Adrenal gland (tissue), 12 donors: ENCODE results near the gene ATXN1L. TPM values are rescaled to one million over a fixed set of nuclear protein-coding genes. Genes with fewer than 3 reads are reported as not detected.
"Not testable (repeated sequence)": the region's sequence is repeated elsewhere in the genome, so short reads cannot be mapped to it uniquely, and the experiment has no call there.

ENCODE experiments used
- DNase-seq, 7 donors: peaks; one replicate each; pipeline ENCODE4 v3.0.0-alpha.2; 2019 to 2020
- H3K27ac ChIP-seq, 5 donors: fragments of 200-600 bp; sonication (generic) in 4 of 5; 1 replicate in 3 of 5; 2 replicates in 2 of 5; pipeline versions ENCODE4 v1.5.1 to v1.8.0; 2016 to 2020; ENCODE audit warnings: mild to moderate bottlenecking in 1 of 5
- H3K27me3 ChIP-seq: fragments of 200-600 bp; 2 replicates; pipeline ENCODE4 v1.8.0; 2021
- H3K36me3 ChIP-seq, 2 donors: fragments of 200-600 bp; replicated peaks in 1 of 2; 1 replicate in 1 of 2; 2 replicates in 1 of 2; pipeline versions ENCODE4 v1.5.1 to v1.8.0; 2018 to 2022
- H3K4me1 ChIP-seq, 2 donors: fragments of 200-600 bp; replicated peaks in 1 of 2; 1 replicate in 1 of 2; 2 replicates in 1 of 2; pipeline versions ENCODE4 v1.5.1 to v1.8.0; 2018 to 2021
- H3K4me3 ChIP-seq, 4 donors: fragments of 200-600 bp; sonication (generic) in 3 of 4; one replicate each; pipeline ENCODE4 v1.5.1; 2016 to 2018
- H3K9me3 ChIP-seq, 3 donors: fragments of 200-600 bp; sonication (generic) in 1 of 3; replicated peaks in 1 of 3; 1 replicate in 2 of 3; 2 replicates in 1 of 3; pipeline versions ENCODE4 v1.5.1 to v1.8.0; 2016 to 2021
- CTCF ChIP-seq, 6 experiments: fragments of 450-650 bp in 4 of 6; fragments of 200-600 bp in 2 of 6; sonication (generic) in 1 of 6; IDR thresholded peaks; 1 replicate in 5 of 6; 2 replicates in 1 of 6; pipeline versions ENCODE4 v1.5.1 to v1.8.0; 2016 to 2021; ENCODE audit warnings: antibody characterized with exemption in 6 of 6, mild to moderate bottlenecking in 2 of 6, moderate library complexity in 1 of 6
- POLR2A ChIP-seq, 2 donors: fragments of 450-650 bp; IDR thresholded peaks; one replicate each; pipeline ENCODE4 v1.6.1; 2017; ENCODE audit warnings: antibody characterized with exemption in 2 of 2, mild to moderate bottlenecking in 2 of 2, moderate library complexity in 1 of 2
- WGBS, 4 donors: extraction: QIAGEN DNeasy Blood & Tissue Kit in 2 of 4; methylation state at CpG; one replicate each; pipeline versions ENCODE4 v1.1.5 to v1.1.7; 2013 to 2017; 5-methylcytosine and 5-hydroxymethylcytosine counted together
- intact Hi-C, 2 donors: fragments of 100-400 bp; cut with DNase I; formaldehyde crosslinking; loops; one replicate each; pipeline versions ENCODE4 v1.14.1 to v1.15.0; 2022 to 2023
- polyA plus RNA-seq, 3 donors: library from polyadenylated mRNA; stranded (reverse); fragments of 200-250 nt in 2 of 3; fragments of 350-450 nt in 1 of 3; fragmentation: Illumina TruSeq in 1 of 3; extraction: RNeasy Lipid Tissue Mini Kit (QIAGEN cat#74804) in 1 of 3; gene quantifications; one replicate each; pipeline ENCODE4 v1.2.3, GENCODE V29; 2013 to 2014
- total RNA-seq, 9 donors: library from RNA; depleted of rRNA in 4 of 9; stranded (reverse); fragments of >200 nt in 4 of 9; fragments of 120-200 nt in 1 of 9; fragmentation: NEBNext Ultra II Directional in 1 of 9; extraction: Animal tissue kit (Norgen Biotek cat#: 25700) in 1 of 9; gene quantifications; one replicate each; pipeline versions ENCODE4 v1.1.0 to v1.2.4, GENCODE V29; 2013 to 2023
- donor health status: healthy with polysubstance abuse.
- donor health status: Bipolar disorder and iron deficiency.
- donor health status: DM: yes; HTN: yes; CAD: no.
- donor health status: DM: no; HTN: no; CAD: no.
- donor health status: DM: no; HTN: no; CAD: no.
- donor health status: DM: yes; HTN: yes; CAD: no.

Gene ATXN1L
- total and polyA plus RNA-seq, 12 donors: 4.9 to 27.1 (median 18.7) TPM

- no peak for DNase-seq
- TF ChIP-seq CTCF (IDR thresholded peaks at IDR 0.05) (no peak), POLR2A (IDR thresholded peaks at IDR 0.05) (no peak)
- Histone ChIP-seq H3K27me3 (no peaks in the 10 kb centered on the region), H3K4me3 (no peak overlapping the region), H3K4me1 (no peaks in the 10 kb centered on the region), H3K9me3 (no peaks in the 10 kb centered on the region), H3K36me3 (no peaks in the 10 kb centered on the region), H3K27ac (no peak overlapping the region)
- 80 to 84% (median 81%) methylated on average over 5 of the region's 5 CpGs for WGBS, 4 donors
- intact Hi-C loops: no loop called here
Measured at GRCh38 chr16:71826533-71827017, 19.2 kb upstream of the ATXN1L start.

- WGBS, 4 donors: 87 to 93% (median 91%) methylated on average over 2 of the region's 2 CpGs
- Histone ChIP-seq H3K9me3 (no peaks in the 10 kb centered on the region), H3K36me3 (no peaks in the 10 kb centered on the region), H3K27ac (no peak overlapping the region), H3K4me1 (no peaks in the 10 kb centered on the region), H3K27me3 (no peaks in the 10 kb centered on the region), H3K4me3 (no peak overlapping the region)
- intact Hi-C loops: no loop called here
- DNase-seq: no peak
- TF ChIP-seq CTCF (IDR thresholded peaks at IDR 0.05): no peak
- TF ChIP-seq POLR2A (IDR thresholded peaks at IDR 0.05): no peak
Measured at GRCh38 chr16:71830359-71830758, 15.4 kb upstream of the ATXN1L start.

- 78 to 87% (median 86%) methylated on average over 3 of the region's 3 CpGs for WGBS, 4 donors
Measured at GRCh38 chr16:71831698-71832097, 14.1 kb upstream of the ATXN1L start.

GRCh38 chr16:71832112-71832511 lies 13.7 kb upstream of the ATXN1L start:
- 85 to 95% (median 91%) methylated on average over 2 of the region's 2 CpGs for WGBS, 4 donors

More at GRCh38 chr16:71831698-71832097, 14.1 kb upstream of the ATXN1L start:
- H3K4me3 ChIP-seq, H3K9me3 ChIP-seq, H3K36me3 ChIP-seq, intact Hi-C loops, DNase-seq, H3K27me3 ChIP-seq, H3K4me1 ChIP-seq, H3K27ac ChIP-seq: not testable (repeated sequence)

GRCh38 chr16:71834291-71834690 lies 11.5 kb upstream of the ATXN1L start:
- no peaks in the 10 kb centered on the region for H3K4me1 ChIP-seq
- intact Hi-C loops: no loop called here
- DNase-seq: no peak
- TF ChIP-seq POLR2A (IDR thresholded peaks at IDR 0.05) (no peak), CTCF (IDR thresholded peaks at IDR 0.05) (no peak)
- no peak overlapping the region for H3K4me3 ChIP-seq
- 90 to 91% (median 91%) methylated on average over 3 of the region's 3 CpGs for WGBS, 4 donors
- H3K27ac ChIP-seq: no peak overlapping the region
- H3K27me3 ChIP-seq: no peaks in the 10 kb centered on the region
- H3K9me3 ChIP-seq: no peaks in the 10 kb centered on the region
- H3K36me3 ChIP-seq: no peaks in the 10 kb centered on the region

More at GRCh38 chr16:71832112-71832511, 13.7 kb upstream of the ATXN1L start:
- H3K4me1 ChIP-seq, intact Hi-C loops, H3K27ac ChIP-seq, DNase-seq, H3K36me3 ChIP-seq, H3K9me3 ChIP-seq, H3K27me3 ChIP-seq, H3K4me3 ChIP-seq: not testable (repeated sequence)
